ENCODE results near the gene IGF2BP2.
"Not testable (repeated sequence)": the region's sequence is repeated elsewhere in the genome, so short reads cannot be mapped to it uniquely, and the experiment has no call there.

IGF2BP2 gene

DNA sequence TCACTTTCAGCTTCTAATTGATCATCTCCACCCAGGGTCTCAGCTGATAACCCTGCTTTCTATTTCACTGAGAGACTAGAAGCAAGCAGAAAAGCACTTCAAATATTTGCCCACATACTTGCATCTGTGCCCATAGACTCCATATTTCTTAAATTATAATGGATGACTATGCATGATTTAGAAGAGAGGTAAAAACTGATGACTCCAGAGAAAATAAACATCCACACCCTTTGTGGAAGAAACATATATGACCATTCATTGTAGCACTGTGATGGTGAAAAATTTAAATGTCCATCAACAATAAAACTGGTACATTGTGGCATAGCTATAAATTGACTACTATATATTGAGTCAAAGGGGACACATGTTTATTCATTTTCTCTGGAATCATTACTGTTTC, 7.1 kb upstream of the IGF2BP2 start:
- no peak for DNase-seq

GRCh38 chr3:185831195-185831594, 6.4 kb upstream of the IGF2BP2 start:
- DNase-seq = no peak

DNA sequence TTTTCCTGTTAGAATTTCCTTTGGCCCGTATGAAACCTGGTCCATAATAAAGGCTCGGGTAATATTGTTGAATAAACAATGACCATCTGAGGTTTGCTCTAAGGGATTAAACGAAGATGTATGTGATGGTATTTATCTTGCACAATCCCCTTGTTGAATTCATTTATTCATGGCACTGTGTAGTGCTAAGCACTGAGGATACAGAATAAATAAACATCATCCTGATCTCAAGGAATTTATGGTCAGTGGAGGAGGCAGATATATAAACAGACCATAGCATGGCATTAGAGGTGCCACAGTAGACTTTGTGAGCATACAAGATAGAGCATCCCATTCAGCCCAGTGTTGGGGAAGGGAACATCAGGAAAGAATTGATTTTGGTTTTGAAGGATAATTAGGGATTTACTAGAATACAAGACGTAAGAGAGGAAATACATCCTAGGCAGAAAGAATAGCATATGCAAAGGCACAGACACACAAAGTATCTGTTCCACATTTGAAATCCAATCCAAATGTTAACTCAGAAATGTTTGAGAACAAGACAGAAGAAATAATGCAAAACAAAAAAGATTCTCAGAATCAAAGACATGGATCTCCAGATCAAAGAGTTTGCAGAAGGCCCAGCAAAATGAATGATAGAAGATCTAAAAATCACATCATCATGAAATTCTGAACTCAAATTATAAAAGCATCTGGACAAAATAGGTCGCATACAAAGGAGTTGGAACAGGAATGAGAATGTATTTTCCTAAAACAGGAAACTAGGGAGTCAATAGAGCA, 5.4 kb upstream of the IGF2BP2 start:
- DNase-seq = no peak

- no peak for DNase-seq
Measured at GRCh38 chr3:185828755-185829154, 3.9 kb upstream of the IGF2BP2 start.

GRCh38 chr3:185827595-185828344, 2.9 kb upstream of the IGF2BP2 start:
- DNase-seq = no peak

DNA sequence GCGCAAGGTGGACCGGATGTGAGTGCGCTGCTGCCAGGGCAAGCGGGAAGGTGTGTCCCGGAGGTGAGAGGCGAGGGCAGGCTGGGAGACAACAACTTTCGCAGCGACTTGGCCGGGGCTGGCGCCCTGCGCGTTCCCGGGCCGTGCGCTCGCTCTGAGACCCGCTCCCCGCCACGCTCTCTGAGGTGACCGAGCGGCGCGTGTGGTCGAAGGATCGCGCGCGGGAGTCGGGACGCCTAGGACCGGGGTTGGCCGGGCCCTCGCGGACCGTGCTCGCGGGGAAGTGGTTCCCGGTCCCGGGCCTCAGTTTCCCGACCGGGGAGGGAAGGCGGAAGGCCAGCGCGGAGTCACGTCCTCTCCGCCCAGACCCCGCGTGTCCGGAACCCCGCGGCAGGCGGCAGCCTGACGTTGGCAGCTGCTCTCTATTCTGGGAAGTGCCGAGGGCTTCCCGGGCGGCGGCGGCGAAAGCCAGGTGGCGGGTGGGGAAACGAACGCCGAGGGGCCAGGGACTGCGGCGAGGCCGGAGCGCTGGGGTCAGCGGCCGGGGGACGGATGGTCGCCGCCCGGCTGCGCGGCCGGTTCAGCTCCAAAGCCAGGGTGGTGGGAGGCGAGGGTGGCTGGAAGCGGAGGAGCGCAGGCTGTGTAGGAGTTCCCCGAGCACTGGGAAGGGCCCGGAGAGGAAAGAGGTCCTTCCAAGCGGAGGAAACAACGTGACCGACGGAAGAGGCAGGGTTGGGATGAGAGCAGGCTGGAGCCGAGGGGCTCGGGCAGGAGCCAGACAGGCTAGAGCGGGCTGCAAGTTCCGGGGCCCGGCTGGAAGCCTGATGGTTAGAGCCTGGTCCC, 1.0 kb upstream of the IGF2BP2 start:
- DNase-seq = peak; percentile 56

DNA sequence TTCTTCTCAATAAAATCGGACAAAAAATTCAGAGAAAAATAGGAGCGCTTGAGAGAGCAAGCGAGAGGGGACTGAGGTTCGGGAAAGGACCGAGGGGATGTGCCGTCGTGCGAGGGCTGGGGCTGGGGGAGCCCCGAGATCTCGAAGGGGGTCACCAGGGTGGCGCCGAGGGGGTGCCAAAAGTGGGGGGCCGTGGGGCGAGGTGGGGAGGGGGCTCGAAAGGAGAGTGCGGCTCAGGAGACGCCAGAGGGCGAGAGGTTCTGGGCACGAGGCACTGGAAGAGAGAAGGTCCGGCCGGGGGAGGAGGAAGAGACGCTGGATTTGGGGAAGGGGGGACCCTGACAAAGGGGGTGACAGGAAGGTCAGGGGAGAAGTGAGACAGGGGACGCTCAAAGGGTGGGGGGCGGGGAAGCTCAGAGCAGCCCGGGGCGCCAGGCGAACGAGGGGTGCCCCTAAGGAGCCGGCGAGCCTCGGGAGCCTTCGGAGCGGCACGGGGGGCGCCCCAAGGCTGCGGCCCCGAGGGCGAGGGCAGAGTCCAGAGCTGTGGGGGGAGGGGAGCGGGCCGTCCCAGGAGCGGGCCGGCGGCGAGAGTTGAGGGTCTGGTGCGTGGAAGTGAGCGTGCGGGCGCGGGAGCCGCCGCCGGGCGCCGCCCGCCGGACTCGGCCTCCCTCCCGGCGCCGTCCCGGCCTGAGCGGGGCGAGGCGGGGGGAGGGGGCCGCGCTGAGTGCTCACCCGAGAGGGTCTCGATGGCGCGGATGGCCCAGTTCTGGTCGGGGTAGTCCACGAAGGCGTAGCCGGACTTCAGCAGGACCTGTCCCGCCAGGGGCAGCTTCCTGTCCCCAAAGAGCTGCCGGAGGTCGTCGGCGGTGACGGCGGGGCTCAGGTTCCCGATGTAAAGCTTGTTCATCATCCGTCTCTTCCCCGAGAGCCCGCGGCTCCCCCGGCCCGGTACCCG, 514 bp downstream of the IGF2BP2 start:
- peak; percentile 15 for DNase-seq

DNA sequence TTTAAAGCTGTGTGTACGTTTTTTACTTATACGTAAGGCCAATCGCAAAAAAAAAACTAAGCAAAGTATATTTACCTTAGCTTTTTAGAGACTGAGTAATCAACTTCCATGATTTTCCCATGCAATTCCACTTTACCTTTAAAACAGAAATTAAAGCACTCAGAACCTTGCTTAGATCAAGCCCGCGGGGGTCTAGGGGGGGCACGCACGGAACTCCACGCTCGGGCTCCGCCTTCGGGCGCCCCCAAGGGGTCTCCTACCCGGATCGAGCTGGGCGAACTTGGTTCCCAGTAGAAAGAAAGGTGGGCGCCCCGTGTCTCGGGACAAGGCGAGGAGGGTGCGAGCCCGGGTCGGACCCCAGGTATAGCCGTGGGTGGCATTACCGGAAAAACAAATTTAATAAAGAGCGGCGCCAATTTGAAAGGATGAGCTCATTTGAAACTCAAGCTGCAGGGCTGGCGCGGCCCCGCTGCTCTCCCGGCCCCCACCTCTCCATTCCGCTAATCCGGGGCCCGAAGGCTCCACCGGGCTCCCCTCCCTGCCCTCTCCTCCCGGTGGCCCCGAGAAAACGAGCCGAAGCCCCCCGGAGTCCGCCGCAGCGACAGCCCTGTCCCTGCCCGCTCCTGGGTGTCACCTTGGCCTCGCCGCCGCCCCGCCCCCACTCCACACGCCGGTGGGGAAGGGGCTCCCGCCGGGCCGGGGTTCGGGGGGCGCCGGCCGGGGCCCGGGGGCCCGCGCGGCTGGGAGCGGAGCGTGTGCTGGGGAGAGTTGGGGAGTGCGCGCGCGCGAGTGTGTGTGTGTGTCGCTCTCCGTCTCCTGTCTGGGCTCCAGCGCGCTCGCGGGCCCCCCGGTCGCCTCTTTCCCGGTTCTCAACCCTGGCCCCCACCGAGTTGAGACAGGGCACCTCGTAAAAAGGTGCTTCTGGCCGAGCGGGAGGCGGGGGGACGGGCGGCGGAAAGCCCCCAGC, 1.5 kb downstream of the IGF2BP2 start:
- peak; percentile 50 for DNase-seq

GRCh38 chr3:185822221-185823000, 2.4 kb downstream of the IGF2BP2 start:
- peak; percentile 80 for DNase-seq

- DNase-seq = peak; percentile 93
Measured at GRCh38 chr3:185820973-185821758, 3.7 kb downstream of the IGF2BP2 start.

GRCh38 chr3:185818267-185818875, 6.5 kb downstream of the IGF2BP2 start:
- no peak for DNase-seq

- DNase-seq = peak; percentile 58
Measured at GRCh38 chr3:185815391-185816282, 9.2 kb downstream of the IGF2BP2 start.

GRCh38 chr3:185813691-185814215, 11.1 kb downstream of the IGF2BP2 start:
- DNase-seq = peak; percentile 91

- DNase-seq = no peak
Measured at GRCh38 chr3:185813205-185813604, 11.6 kb downstream of the IGF2BP2 start.

- DNase-seq = peak; percentile 96
Measured at GRCh38 chr3:185807445-185808068, 17.3 kb downstream of the IGF2BP2 start.

- not testable (repeated sequence) for DNase-seq
Measured at GRCh38 chr3:185798831-185799110, 26.1 kb downstream of the IGF2BP2 start.

Data from fibroblast of skin of right biceps (primary cell).